GM23338 (cell line): ENCODE data around the gene FPGS. TPM values are rescaled to one million over a fixed set of nuclear protein-coding genes. Genes with fewer than 3 reads are reported as not detected.

ENCODE experiments used
- ATAC-seq: fragments of 200-7000 bp; cut with Tn5 transposase; 3 replicates; pipeline ENCODE4 v1.9.1; 2020
- DNase-seq: peaks from one replicate; pipeline ENCODE4 v3.0.0-alpha.2; 2015; ENCODE audit warnings: low spot score
- H2AFZ ChIP-seq: fragments of 200-600 bp; sonication (generic); 2 replicates; pipeline ENCODE4 v1.8.0; 2016; ENCODE audit warnings: antibody characterized with exemption, mild to moderate bottlenecking, moderate library complexity
- H3F3A ChIP-seq: fragments of 200-600 bp; sonication (generic); replicated peaks from 2 replicates; pipeline ENCODE4 v1.8.0; 2017; ENCODE audit warnings: antibody characterized with exemption, mixed run types, low read depth
- H3K27ac ChIP-seq: fragments of 200-600 bp; sonication (generic); 2 replicates; pipeline ENCODE4 v1.6.1; 2016; ENCODE audit warnings: low read depth
- H3K27me3 ChIP-seq: fragments of 200-600 bp; sonication (generic); 2 replicates; pipeline ENCODE4 v1.8.0; 2016; ENCODE audit warnings: mild to moderate bottlenecking, mixed run types, moderate library complexity; ENCODE audit not compliant: insufficient read depth
- H3K36me3 ChIP-seq: fragments of 200-600 bp; sonication (generic); 2 replicates; pipeline ENCODE4 v1.8.0; 2016; ENCODE audit warnings: mild to moderate bottlenecking; ENCODE audit not compliant: insufficient read depth
- H3K4me1 ChIP-seq: fragments of 200-600 bp; sonication (generic); 2 replicates; pipeline ENCODE4 v1.8.0; 2016; ENCODE audit warnings: mild to moderate bottlenecking, moderate library complexity; ENCODE audit not compliant: insufficient read depth
- H3K4me2 ChIP-seq: fragments of 200-600 bp; sonication (generic); 2 replicates; pipeline ENCODE4 v1.7.1; 2017; ENCODE audit warnings: mixed run types
- H3K4me3 ChIP-seq: fragments of 200-600 bp; sonication (generic); 2 replicates; pipeline ENCODE4 v1.6.1; 2016; ENCODE audit warnings: mixed run types
- H3K79me2 ChIP-seq: fragments of 200-600 bp; sonication (generic); replicated peaks from 2 replicates; pipeline ENCODE4 v1.8.0; 2017; ENCODE audit warnings: mild to moderate bottlenecking; ENCODE audit not compliant: insufficient read depth
- H3K9me2 ChIP-seq: fragments of 200-600 bp; sonication (generic); 2 replicates; pipeline ENCODE4 v1.8.0; 2017; ENCODE audit not compliant: insufficient read depth
- H4K20me1 ChIP-seq: fragments of 200-600 bp; sonication (generic); replicated peaks from 2 replicates; pipeline ENCODE4 v1.8.0; 2017; ENCODE audit warnings: mild to moderate bottlenecking; ENCODE audit not compliant: insufficient read depth
- H3K27ac Mint-ChIP-seq: 2 replicates; pipeline ENCODE4 v1.8.0; 2020; ENCODE audit warnings: inconsistent platforms, mild to moderate bottlenecking, moderate library complexity, mixed read lengths
- H3K27me3 Mint-ChIP-seq: 3 replicates; pipeline ENCODE4 v1.8.0; 2022; ENCODE audit warnings: low read depth, mild to moderate bottlenecking, moderate library complexity, mixed read lengths, inconsistent platforms; ENCODE audit not compliant: insufficient read depth, poor library complexity
- H3K36me3 Mint-ChIP-seq: 3 replicates; pipeline ENCODE4 v1.8.0; 2021; ENCODE audit warnings: low read depth, mild to moderate bottlenecking, inconsistent platforms, moderate library complexity, mixed read lengths
- H3K4me1 Mint-ChIP-seq: 3 replicates; pipeline ENCODE4 v1.8.0; 2020; ENCODE audit warnings: mild to moderate bottlenecking, inconsistent platforms, mixed read lengths
- H3K4me3 Mint-ChIP-seq: 3 replicates; pipeline ENCODE4 v1.8.0; 2021; ENCODE audit warnings: moderate library complexity, mild to moderate bottlenecking, inconsistent platforms, mixed read lengths
- H3K9me3 Mint-ChIP-seq: 3 replicates; pipeline ENCODE4 v1.8.0; 2020; ENCODE audit warnings: moderate library complexity, mild to moderate bottlenecking, inconsistent platforms, mixed read lengths
- CREB1 ChIP-seq: fragments of 250-450 bp; sonication (Bioruptor Pico); IDR thresholded peaks from 2 replicates; pipeline ENCODE4 v1.5.0; 2020; ENCODE audit warnings: low read depth, mild to moderate bottlenecking, moderate library complexity
- EZH2 ChIP-seq: fragments of 200-600 bp; sonication (generic); IDR thresholded peaks from one replicate; pipeline ENCODE4 v1.8.0; 2017; ENCODE audit warnings: antibody characterized with exemption, mild to moderate bottlenecking, low read depth; ENCODE audit not compliant: unreplicated experiment
- EZH2phosphoT487 ChIP-seq: fragments of 200-600 bp; sonication (generic); IDR thresholded peaks from one replicate; pipeline ENCODE4 v1.8.1; 2018; ENCODE audit warnings: antibody characterized with exemption; ENCODE audit not compliant: unreplicated experiment
- JUNB ChIP-seq: IDR thresholded peaks from one replicate; pipeline ENCODE4 v1.6.1; 2016; ENCODE audit warnings: antibody characterized with exemption; ENCODE audit not compliant: unreplicated experiment
- NANOG ChIP-seq: IDR thresholded peaks from 2 replicates; pipeline ENCODE4 v1.6.1; 2016; ENCODE audit warnings: antibody characterized with exemption, borderline replicate concordance
- ZNF114 ChIP-seq: fragments of 250-450 bp; sonication (Bioruptor Pico); IDR thresholded peaks from 2 replicates; pipeline ENCODE4 v1.5.0; 2020; ENCODE audit warnings: mild to moderate bottlenecking, moderate library complexity
- ZNF331 ChIP-seq: fragments of 250-450 bp; sonication (Bioruptor Pico); IDR thresholded peaks from 2 replicates; pipeline ENCODE4 v1.5.0; 2020; ENCODE audit warnings: low read depth, mild to moderate bottlenecking, moderate library complexity
- polyA plus RNA-seq: library from polyadenylated mRNA; unstranded; fragments of >200 nt; fragmentation: Nextera tagmentation; extraction: Ambion mirVana; gene quantifications from 2 replicates; pipeline ENCODE4 v1.2.1, GENCODE V29; 2016
- total RNA-seq: library from RNA; depleted of rRNA; stranded (reverse); fragments of >200 nt; shearing (Covaris generic); gene quantifications from 2 replicates; pipeline ENCODE4 v1.2.3, GENCODE V29; 2014
- TF ChIP-seq, protein P1 (sequence below): IDR thresholded peaks from one replicate; pipeline ENCODE4 v1.6.1; 2018; ENCODE audit warnings: antibody characterized with exemption; ENCODE audit not compliant: unreplicated experiment
- TF ChIP-seq, protein P2 (sequence below): IDR thresholded peaks from 2 replicates; pipeline ENCODE4 v1.6.1; 2016; ENCODE audit warnings: antibody characterized with exemption
- TF ChIP-seq, protein P3 (sequence below): fragments of 250-450 bp; sonication (Bioruptor Pico); IDR thresholded peaks from 2 replicates; pipeline ENCODE4 v1.5.0; 2020; ENCODE audit warnings: mild to moderate bottlenecking, moderate library complexity
- TF ChIP-seq, protein P4 (sequence below), 2 experiments: fragments of 200-600 bp in 1 of 2; sonication (generic) in 1 of 2; conservative IDR thresholded peaks; 2 replicates each; pipeline versions ENCODE4 v1.5.1 to v1.6.1; 2016 to 2017; ENCODE audit warnings: antibody characterized with exemption in 2 of 2, low read depth in 2 of 2, mild to moderate bottlenecking in 2 of 2, moderate library complexity in 1 of 2

The FPGS gene
- total and polyA plus RNA-seq, 2 experiments from 2014 or later, result 40.7 to 87.2 TPM

DNA sequence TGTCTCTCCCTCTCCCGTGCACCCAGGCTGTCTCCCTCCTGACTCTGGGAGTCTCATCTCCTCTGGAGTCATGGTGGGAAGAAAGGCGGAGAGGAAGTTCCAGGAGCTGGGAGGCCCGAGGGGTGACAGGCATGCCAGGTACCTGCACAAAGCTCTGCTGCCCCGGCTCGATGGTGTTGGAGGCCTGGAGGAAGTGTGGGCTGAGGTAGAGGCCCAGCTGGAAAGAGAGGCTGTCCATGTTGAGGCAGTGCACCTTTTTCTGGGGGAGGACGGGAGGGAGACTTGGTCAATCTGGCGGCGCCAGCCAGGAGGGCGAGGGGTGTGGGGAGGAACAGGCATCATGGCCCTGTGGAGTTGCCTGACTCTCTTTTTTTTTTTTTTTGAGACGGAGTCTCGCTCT, 15.9 kb downstream of the FPGS start:
- peaks cover 19% of the 10 kb centered on the region for H3K27me3 Mint-ChIP-seq
- Histone ChIP-seq H3K27ac (no peak overlapping the region), H3K4me2 (no peak overlapping the region), H3K79me2 (no peaks in the 10 kb centered on the region), H2AFZ (no peak overlapping the region), H3F3A (no peaks in the 10 kb centered on the region), H3K4me1 (no peaks in the 10 kb centered on the region), H3K27me3 (no peaks in the 10 kb centered on the region), H3K4me3 (no peak overlapping the region), H3K36me3 (no peaks in the 10 kb centered on the region), H3K9me2 (no peaks in the 10 kb centered on the region), H4K20me1 (no peaks in the 10 kb centered on the region; the same call in 1 of the 2 replicates)
- H3K36me3 Mint-ChIP-seq, result peaks cover 14% of the 10 kb centered on the region; the same call in 2 of the 3 replicates
- DNase-seq (no peak), ATAC-seq (no peak)
- no peaks in the 10 kb centered on the region for H3K9me3 Mint-ChIP-seq
- H3K27ac Mint-ChIP-seq, result no peak overlapping the region
- no peaks in the 10 kb centered on the region for H3K4me1 Mint-ChIP-seq
- TF ChIP-seq, protein P1, sequence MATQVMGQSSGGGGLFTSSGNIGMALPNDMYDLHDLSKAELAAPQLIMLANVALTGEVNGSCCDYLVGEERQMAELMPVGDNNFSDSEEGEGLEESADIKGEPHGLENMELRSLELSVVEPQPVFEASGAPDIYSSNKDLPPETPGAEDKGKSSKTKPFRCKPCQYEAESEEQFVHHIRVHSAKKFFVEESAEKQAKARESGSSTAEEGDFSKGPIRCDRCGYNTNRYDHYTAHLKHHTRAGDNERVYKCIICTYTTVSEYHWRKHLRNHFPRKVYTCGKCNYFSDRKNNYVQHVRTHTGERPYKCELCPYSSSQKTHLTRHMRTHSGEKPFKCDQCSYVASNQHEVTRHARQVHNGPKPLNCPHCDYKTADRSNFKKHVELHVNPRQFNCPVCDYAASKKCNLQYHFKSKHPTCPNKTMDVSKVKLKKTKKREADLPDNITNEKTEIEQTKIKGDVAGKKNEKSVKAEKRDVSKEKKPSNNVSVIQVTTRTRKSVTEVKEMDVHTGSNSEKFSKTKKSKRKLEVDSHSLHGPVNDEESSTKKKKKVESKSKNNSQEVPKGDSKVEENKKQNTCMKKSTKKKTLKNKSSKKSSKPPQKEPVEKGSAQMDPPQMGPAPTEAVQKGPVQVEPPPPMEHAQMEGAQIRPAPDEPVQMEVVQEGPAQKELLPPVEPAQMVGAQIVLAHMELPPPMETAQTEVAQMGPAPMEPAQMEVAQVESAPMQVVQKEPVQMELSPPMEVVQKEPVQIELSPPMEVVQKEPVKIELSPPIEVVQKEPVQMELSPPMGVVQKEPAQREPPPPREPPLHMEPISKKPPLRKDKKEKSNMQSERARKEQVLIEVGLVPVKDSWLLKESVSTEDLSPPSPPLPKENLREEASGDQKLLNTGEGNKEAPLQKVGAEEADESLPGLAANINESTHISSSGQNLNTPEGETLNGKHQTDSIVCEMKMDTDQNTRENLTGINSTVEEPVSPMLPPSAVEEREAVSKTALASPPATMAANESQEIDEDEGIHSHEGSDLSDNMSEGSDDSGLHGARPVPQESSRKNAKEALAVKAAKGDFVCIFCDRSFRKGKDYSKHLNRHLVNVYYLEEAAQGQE, result no peak
- no peak for TF ChIP-seq ZNF114 (CRISPR knock-in tag)
- TF ChIP-seq, protein P2, sequence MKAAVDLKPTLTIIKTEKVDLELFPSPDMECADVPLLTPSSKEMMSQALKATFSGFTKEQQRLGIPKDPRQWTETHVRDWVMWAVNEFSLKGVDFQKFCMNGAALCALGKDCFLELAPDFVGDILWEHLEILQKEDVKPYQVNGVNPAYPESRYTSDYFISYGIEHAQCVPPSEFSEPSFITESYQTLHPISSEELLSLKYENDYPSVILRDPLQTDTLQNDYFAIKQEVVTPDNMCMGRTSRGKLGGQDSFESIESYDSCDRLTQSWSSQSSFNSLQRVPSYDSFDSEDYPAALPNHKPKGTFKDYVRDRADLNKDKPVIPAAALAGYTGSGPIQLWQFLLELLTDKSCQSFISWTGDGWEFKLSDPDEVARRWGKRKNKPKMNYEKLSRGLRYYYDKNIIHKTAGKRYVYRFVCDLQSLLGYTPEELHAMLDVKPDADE, result no peak
- TF ChIP-seq NANOG, result no peak
- TF ChIP-seq EZH2, result no peak
- no peak for TF ChIP-seq EZH2phosphoT487
- TF ChIP-seq CREB1 (CRISPR knock-in tag), result no peak
- TF ChIP-seq ZNF331 (CRISPR knock-in tag), result no peak
- TF ChIP-seq, protein P3, sequence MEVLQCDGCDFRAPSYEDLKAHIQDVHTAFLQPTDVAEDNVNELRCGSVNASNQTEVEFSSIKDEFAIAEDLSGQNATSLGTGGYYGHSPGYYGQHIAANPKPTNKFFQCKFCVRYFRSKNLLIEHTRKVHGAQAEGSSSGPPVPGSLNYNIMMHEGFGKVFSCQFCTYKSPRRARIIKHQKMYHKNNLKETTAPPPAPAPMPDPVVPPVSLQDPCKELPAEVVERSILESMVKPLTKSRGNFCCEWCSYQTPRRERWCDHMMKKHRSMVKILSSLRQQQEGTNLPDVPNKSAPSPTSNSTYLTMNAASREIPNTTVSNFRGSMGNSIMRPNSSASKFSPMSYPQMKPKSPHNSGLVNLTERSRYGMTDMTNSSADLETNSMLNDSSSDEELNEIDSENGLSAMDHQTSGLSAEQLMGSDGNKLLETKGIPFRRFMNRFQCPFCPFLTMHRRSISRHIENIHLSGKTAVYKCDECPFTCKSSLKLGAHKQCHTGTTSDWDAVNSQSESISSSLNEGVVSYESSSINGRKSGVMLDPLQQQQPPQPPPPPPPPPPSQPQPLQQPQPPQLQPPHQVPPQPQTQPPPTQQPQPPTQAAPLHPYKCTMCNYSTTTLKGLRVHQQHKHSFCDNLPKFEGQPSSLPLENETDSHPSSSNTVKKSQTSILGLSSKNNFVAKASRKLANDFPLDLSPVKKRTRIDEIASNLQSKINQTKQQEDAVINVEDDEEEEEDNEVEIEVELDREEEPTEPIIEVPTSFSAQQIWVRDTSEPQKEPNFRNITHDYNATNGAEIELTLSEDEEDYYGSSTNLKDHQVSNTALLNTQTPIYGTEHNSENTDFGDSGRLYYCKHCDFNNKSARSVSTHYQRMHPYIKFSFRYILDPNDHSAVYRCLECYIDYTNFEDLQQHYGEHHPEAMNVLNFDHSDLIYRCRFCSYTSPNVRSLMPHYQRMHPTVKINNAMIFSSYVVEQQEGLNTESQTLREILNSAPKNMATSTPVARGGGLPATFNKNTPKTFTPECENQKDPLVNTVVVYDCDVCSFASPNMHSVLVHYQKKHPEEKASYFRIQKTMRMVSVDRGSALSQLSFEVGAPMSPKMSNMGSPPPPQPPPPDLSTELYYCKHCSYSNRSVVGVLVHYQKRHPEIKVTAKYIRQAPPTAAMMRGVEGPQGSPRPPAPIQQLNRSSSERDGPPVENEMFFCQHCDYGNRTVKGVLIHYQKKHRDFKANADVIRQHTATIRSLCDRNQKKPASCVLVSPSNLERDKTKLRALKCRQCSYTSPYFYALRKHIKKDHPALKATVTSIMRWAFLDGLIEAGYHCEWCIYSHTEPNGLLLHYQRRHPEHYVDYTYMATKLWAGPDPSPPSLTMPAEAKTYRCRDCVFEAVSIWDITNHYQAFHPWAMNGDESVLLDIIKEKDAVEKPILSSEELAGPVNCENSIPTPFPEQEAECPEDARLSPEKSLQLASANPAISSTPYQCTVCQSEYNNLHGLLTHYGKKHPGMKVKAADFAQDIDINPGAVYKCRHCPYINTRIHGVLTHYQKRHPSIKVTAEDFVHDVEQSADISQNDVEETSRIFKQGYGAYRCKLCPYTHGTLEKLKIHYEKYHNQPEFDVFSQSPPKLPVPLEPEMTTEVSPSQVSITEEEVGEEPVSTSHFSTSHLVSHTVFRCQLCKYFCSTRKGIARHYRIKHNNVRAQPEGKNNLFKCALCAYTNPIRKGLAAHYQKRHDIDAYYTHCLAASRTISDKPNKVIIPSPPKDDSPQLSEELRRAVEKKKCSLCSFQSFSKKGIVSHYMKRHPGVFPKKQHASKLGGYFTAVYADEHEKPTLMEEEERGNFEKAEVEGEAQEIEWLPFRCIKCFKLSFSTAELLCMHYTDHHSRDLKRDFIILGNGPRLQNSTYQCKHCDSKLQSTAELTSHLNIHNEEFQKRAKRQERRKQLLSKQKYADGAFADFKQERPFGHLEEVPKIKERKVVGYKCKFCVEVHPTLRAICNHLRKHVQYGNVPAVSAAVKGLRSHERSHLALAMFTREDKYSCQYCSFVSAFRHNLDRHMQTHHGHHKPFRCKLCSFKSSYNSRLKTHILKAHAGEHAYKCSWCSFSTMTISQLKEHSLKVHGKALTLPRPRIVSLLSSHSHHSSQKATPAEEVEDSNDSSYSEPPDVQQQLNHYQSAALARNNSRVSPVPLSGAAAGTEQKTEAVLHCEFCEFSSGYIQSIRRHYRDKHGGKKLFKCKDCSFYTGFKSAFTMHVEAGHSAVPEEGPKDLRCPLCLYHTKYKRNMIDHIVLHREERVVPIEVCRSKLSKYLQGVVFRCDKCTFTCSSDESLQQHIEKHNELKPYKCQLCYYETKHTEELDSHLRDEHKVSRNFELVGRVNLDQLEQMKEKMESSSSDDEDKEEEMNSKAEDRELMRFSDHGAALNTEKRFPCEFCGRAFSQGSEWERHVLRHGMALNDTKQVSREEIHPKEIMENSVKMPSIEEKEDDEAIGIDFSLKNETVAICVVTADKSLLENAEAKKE, result no peak
- TF ChIP-seq, protein P4, sequence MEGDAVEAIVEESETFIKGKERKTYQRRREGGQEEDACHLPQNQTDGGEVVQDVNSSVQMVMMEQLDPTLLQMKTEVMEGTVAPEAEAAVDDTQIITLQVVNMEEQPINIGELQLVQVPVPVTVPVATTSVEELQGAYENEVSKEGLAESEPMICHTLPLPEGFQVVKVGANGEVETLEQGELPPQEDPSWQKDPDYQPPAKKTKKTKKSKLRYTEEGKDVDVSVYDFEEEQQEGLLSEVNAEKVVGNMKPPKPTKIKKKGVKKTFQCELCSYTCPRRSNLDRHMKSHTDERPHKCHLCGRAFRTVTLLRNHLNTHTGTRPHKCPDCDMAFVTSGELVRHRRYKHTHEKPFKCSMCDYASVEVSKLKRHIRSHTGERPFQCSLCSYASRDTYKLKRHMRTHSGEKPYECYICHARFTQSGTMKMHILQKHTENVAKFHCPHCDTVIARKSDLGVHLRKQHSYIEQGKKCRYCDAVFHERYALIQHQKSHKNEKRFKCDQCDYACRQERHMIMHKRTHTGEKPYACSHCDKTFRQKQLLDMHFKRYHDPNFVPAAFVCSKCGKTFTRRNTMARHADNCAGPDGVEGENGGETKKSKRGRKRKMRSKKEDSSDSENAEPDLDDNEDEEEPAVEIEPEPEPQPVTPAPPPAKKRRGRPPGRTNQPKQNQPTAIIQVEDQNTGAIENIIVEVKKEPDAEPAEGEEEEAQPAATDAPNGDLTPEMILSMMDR (conservative IDR thresholded peaks at IDR 0.05; ENCODE audit: low read depth in 2 of 2), result no peak
- no peak for TF ChIP-seq JUNB
- H3K4me3 Mint-ChIP-seq, result no peak overlapping the region
